ENCODE results near the gene CMC2. TPM values are rescaled to one million over a fixed set of nuclear protein-coding genes. Genes with fewer than 3 reads are reported as not detected.

The CMC2 gene
- total and polyA plus RNA-seq, 2 of the 13 experiments (the other 11 are each of a cell fraction or from before 2014, with no cell fraction given) = 116 to 129 TPM

DNA sequence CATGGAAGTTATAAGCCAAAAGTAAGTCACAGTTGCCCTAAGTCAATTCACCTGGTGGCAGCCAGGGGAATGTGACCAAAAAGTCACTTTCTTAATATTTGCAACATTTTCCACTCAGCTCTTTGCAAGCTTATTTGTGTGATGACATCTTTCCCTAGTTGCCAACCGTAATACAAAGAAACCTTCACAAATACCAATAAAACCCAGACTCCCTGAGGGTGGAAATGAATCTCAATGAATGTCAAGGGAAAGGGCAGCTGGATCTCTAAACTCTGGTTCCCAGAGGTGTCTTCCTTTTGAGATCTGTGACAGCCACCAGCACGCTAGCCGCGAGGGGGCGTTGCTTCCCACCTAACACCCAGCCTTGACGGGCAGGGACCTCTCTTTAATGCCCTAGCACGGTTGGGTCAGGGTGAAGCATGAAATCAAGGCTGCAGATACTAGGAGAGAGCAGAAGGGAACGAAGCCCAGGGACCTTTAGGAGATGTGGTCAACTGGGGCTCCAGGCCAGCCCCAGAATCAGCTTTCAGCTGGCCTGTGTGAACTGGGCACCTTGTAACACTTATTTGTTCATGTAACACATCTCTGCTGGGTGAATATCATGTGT lies 82.2 kb downstream of the CMC2 start (continued):
- TF ChIP-seq ZNF687 (CRISPR knock-in tag; IDR thresholded peaks at IDR 0.05) = 0 out of 2 replicates have a peak, but pooled peaks have one; percentile 13
- TF ChIP-seq, protein P1, sequence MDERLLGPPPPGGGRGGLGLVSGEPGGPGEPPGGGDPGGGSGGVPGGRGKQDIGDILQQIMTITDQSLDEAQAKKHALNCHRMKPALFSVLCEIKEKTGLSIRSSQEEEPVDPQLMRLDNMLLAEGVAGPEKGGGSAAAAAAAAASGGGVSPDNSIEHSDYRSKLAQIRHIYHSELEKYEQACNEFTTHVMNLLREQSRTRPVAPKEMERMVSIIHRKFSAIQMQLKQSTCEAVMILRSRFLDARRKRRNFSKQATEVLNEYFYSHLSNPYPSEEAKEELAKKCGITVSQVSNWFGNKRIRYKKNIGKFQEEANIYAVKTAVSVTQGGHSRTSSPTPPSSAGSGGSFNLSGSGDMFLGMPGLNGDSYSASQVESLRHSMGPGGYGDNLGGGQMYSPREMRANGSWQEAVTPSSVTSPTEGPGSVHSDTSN (CRISPR knock-in tag; IDR thresholded peaks at IDR 0.05) = peak; percentile 27; the same call in 1 of the 2 replicates
- TF ChIP-seq, protein P2, sequence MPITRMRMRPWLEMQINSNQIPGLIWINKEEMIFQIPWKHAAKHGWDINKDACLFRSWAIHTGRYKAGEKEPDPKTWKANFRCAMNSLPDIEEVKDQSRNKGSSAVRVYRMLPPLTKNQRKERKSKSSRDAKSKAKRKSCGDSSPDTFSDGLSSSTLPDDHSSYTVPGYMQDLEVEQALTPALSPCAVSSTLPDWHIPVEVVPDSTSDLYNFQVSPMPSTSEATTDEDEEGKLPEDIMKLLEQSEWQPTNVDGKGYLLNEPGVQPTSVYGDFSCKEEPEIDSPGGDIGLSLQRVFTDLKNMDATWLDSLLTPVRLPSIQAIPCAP (CRISPR knock-in tag; IDR thresholded peaks at IDR 0.05; ENCODE audit: low read depth) = no peak
- peak; percentile 28; the same call in 1 of the 2 replicates for TF ChIP-seq FOSL2 (CRISPR knock-in tag; IDR thresholded peaks at IDR 0.05)
- peak; percentile 96 for TF ChIP-seq CTCF (CRISPR knock-in tag; IDR thresholded peaks at IDR 0.05)
- TF ChIP-seq EZH2 (conservative IDR thresholded peaks at IDR 0.05; ENCODE audit: low read depth, low read length) = no peak
